SH-SY5Y (cell line): ENCODE results near the gene PCDH1.

Experiments
- GATA2 ChIP-seq: IDR thresholded peaks from 2 replicates; pipeline ENCODE4 v1.6.1; 2011; ENCODE audit warnings: mild to moderate bottlenecking, low read depth, low read length
- GATA3 ChIP-seq: IDR thresholded peaks from 2 replicates; pipeline ENCODE4 v1.6.1; 2011; ENCODE audit warnings: low read depth, mild to moderate bottlenecking, low read length, moderate library complexity

DNA sequence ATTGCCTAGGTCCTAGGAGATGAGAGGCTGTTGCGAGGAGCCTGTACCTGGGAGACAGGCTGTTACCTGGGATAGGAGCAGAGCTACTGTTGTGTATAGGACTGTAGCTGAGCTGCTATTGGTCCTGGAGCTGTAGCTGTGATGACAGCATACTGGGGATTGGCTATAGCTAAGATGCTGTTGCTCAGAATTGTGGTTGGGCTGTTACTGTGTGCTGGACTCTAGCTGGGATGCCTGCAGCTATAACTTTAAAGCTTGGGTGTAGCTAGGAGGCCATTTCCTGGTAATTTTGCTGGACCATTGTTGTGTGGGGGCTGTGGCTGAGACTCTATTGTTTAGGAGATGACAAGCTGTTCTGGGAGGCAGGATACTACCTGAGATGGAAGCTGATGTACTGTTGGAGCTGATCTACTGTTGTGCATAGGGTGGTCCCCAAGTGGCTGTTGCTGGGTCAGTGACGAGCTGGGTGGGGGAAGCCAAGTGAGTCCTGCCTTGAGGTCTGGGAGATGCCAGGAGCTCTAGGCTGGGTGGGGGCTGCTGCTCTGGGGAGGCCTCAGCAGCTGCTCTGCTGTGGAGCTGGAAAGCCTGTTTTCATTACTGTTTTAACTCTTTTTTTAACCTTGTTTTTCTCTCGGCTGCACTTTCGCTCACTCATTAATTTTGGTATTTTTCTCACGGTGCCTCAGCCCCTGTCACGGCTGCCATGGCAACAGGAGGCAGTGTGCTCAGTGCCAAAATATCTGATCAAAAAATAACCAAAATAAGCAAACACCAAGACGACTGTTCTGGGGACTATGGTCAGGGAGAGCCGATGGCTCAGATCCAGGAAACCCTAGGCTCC, 3.0 kb upstream of the PCDH1 start:
- no peak for TF ChIP-seq GATA2
- no peak for TF ChIP-seq GATA3
